ENCODE results near the gene CNTNAP1. TPM values are rescaled to one million over a fixed set of nuclear protein-coding genes. Genes with fewer than 3 reads are reported as not detected.

Gene CNTNAP1
- total RNA-seq, 1 experiment from 2014 or later = 7.7 TPM

GRCh38 chr17:42673885-42674754 lies 8.2 kb upstream of the CNTNAP1 start:
- H2BK12ac ChIP-seq (ENCODE audit: insufficient read length, low read depth, low read length) = no peak overlapping the region
- H3K9me3 Mint-ChIP-seq = no peaks in the 10 kb centered on the region
- peaks cover 30% of the 10 kb centered on the region for H3K23me2 ChIP-seq (ENCODE audit: insufficient read length, low read depth, low read length, poor library complexity, severe bottlenecking)
- TF ChIP-seq CTCF (conservative IDR thresholded peaks at IDR 0.05) = peak; percentile 80
- no peak overlapping the region for H3K27ac Mint-ChIP-seq
- no peak overlapping the region for H2BK120ac ChIP-seq (ENCODE audit: low read depth, low read length, poor library complexity, severe bottlenecking)
- H4K91ac ChIP-seq (ENCODE audit: insufficient read length, low read depth, low read length) = no peak overlapping the region
- H2BK20ac ChIP-seq (ENCODE audit: low read depth, low read length, poor library complexity, severe bottlenecking) = no peak overlapping the region
- no peak overlapping the region for H4K8ac ChIP-seq (replicated peaks; ENCODE audit: insufficient read length, low read depth, low read length)
- no peak overlapping the region for H3K27ac ChIP-seq (ENCODE audit: insufficient read length, low read depth, low read length)
- H3K27me3 Mint-ChIP-seq (ENCODE audit: low read depth) = peaks cover 4% of the 10 kb centered on the region; the same call in 1 of the 2 replicates
- no peaks in the 10 kb centered on the region; the same call in 1 of the 2 replicates for H3K79me2 ChIP-seq (ENCODE audit: insufficient read depth, low read length)
- peaks cover 31 to 41% of the 10 kb centered on the region in 2 experiments for H3K4me1 Mint-ChIP-seq
- no peak overlapping the region for H3K9ac ChIP-seq (ENCODE audit: extremely low read depth, insufficient read length, low read length)
- no peak overlapping the region for H2BK5ac ChIP-seq (ENCODE audit: insufficient read length, low read length)
- H3K4me1 ChIP-seq (ENCODE audit: insufficient read depth, low read length) = peaks cover 4% of the 10 kb centered on the region; the same call in 1 of the 2 replicates
- H2BK15ac ChIP-seq (ENCODE audit: low read depth, low read length) = no peak overlapping the region
- H3K9me3 ChIP-seq (ENCODE audit: control insufficient read depth, low read depth, low read length) = no peaks in the 10 kb centered on the region
- peaks cover 9 to 20% (median 14%) of the 10 kb centered on the region in 3 experiments for H3K36me3 Mint-ChIP-seq (ENCODE audit: insufficient read depth in 1 of 3, low read depth in 3 of 3)
- no peak overlapping the region for H3K23ac ChIP-seq (ENCODE audit: insufficient read length, low read depth, low read length)
- H4K20me1 ChIP-seq (ENCODE audit: control insufficient read depth, insufficient read depth, insufficient read length) = no peaks in the 10 kb centered on the region
- H2AK5ac ChIP-seq (ENCODE audit: insufficient read length, low read length) = no peak overlapping the region
- H3K79me1 ChIP-seq (ENCODE audit: insufficient read depth, low read depth, low read length, poor library complexity, severe bottlenecking) = no peaks in the 10 kb centered on the region
- no peak overlapping the region for H3K4ac ChIP-seq (ENCODE audit: low read depth, low read length)
- peak; percentile 89 for DNase-seq
- H3T11ph ChIP-seq (ENCODE audit: low read length) = no peak overlapping the region
- H3K14ac ChIP-seq (ENCODE audit: insufficient read depth, low read length) = no peak overlapping the region; the same call in 1 of the 2 replicates
- no CpG with 5 or more reads among the region's 32 CpGs for WGBS (ENCODE audit: extremely low coverage, insufficient read length, low lambda C conversion rate)
- peak overlapping the region; percentile 80 for H3K4me2 ChIP-seq (ENCODE audit: insufficient read depth, insufficient read length, low read length)
- H2AFZ ChIP-seq (ENCODE audit: low read length) = no peak overlapping the region
- H3K18ac ChIP-seq (ENCODE audit: insufficient read length, low read depth, low read length) = no peak overlapping the region
- no peak overlapping the region for H3K56ac ChIP-seq (ENCODE audit: insufficient read length, low read depth, low read length)
- H3K4me3 Mint-ChIP-seq = peak overlapping the region; percentile 77 to 82
- no peak overlapping the region for H4K5ac ChIP-seq (ENCODE audit: insufficient read length, low read depth, low read length)
- H3K27me3 ChIP-seq (ENCODE audit: insufficient read depth, low read length) = no peaks in the 10 kb centered on the region

All from H9 (cell line).